ENCODE measurements around the gene PERM1. TPM values are rescaled to one million over a fixed set of nuclear protein-coding genes. Genes with fewer than 3 reads are reported as not detected.

The PERM1 gene
- total and polyA plus RNA-seq, 4 donors: 0.06 to 0.45 (median 0.15) TPM; not detected in 1

DNA sequence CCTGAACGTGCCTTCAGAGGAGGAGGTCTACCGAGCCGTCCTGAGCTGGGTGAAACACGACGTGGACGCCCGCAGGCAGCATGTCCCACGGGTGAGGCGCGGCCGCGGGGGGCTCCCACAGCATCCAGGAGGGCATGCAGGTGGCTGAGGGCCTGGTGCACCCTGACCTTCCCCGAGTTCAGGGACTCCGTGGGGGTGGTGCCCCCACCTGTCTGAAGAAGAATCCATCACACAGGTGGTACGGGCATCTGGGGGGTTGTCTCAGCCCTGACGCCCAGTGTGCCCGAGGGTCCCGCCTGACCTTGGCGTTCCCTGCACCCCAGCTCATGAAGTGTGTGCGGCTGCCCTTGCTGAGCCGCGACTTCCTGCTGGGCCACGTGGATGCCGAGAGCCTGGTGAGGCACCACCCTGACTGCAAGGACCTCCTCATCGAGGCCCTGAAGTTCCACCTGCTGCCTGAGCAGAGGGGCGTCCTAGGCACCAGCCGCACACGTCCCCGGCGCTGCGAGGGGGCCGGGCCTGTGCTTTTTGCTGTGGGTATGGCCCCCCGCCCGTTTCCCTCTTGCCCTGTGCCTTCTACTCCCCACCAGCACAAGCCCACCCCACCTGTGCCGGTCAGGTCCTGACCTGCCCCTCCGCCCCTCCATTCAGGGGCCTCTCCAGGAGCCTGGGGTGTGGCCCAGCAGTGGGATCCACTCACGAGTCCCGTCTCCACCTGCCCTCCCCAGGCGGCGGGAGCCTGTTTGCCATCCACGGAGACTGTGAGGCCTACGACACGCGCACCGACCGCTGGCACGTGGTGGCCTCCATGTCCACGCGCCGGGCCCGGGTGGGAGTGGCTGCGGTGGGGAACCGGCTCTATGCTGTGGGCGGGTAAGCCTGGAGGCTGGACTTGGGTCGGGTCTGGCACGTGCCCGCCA is 19.3 kb downstream of the PERM1 start:
- Histone ChIP-seq H3K4me1 (ENCODE audit: control insufficient read depth in 5 of 5, insufficient read depth in 5 of 5, low read length in 5 of 5) (peaks cover 0 to 22% (median 1%) of the 10 kb centered on the region in 5 donors), H3K9me3 (ENCODE audit: control insufficient read depth in 4 of 4, insufficient read depth in 3 of 4, low read length in 3 of 4) (no peaks in the 10 kb centered on the region), H3K4me3 (no peak overlapping the region), H3K9ac (ENCODE audit: insufficient read depth in 1 of 2, low read length in 2 of 2) (no peak overlapping the region), H3K27me3 (ENCODE audit: control insufficient read depth in 3 of 3, insufficient read depth in 3 of 3, low read length in 2 of 3) (peaks cover 0 to 1% (median 0%) of the 10 kb centered on the region in 3 donors), H3K27ac (ENCODE audit: low read depth in 1 of 2, low read length in 1 of 2) (no peak overlapping the region), H3K36me3 (ENCODE audit: control insufficient read depth in 4 of 4, insufficient read depth in 4 of 4, low read length in 4 of 4) (peaks cover 0 to 9% (median under 1%) of the 10 kb centered on the region in 4 donors)
- ATAC-seq (ENCODE audit: insufficient read depth, low FRiP score) (no peak), DNase-seq (no peak)
- TF ChIP-seq, protein P1, sequence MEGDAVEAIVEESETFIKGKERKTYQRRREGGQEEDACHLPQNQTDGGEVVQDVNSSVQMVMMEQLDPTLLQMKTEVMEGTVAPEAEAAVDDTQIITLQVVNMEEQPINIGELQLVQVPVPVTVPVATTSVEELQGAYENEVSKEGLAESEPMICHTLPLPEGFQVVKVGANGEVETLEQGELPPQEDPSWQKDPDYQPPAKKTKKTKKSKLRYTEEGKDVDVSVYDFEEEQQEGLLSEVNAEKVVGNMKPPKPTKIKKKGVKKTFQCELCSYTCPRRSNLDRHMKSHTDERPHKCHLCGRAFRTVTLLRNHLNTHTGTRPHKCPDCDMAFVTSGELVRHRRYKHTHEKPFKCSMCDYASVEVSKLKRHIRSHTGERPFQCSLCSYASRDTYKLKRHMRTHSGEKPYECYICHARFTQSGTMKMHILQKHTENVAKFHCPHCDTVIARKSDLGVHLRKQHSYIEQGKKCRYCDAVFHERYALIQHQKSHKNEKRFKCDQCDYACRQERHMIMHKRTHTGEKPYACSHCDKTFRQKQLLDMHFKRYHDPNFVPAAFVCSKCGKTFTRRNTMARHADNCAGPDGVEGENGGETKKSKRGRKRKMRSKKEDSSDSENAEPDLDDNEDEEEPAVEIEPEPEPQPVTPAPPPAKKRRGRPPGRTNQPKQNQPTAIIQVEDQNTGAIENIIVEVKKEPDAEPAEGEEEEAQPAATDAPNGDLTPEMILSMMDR (IDR thresholded peaks at IDR 0.05; ENCODE audit: control extremely low read depth, extremely low read depth): no peak
- WGBS, 2 donors: 94 to 97% methylated on average over 55 to 57 of the region's 57 CpGs

DNA sequence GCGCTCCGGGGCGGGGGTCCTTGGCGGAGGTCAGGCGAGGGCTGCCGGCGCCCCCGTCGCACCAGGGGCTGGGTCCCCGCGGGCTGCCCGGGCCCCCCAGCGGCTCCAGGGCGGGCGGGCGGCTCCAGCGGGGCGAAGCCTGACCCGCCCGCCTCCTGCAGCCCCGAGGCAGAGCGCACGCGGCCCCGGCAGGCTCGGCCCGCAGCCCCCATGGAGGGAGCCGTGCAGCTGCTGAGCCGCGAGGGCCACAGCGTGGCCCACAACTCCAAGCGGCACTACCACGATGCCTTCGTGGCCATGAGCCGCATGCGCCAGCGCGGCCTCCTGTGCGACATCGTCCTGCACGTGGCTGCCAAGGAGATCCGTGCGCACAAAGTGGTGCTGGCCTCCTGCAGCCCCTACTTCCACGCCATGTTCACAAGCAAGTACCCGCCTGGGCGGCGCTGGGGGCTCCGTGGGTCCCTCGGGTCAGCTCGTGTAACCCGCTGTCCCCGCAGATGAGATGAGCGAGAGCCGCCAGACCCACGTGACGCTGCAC is 20.7 kb downstream of the PERM1 start:
- 37 to 52% methylated on average over 38 to 56 of the region's 56 CpGs for WGBS, 2 donors
- Histone ChIP-seq H3K27ac (ENCODE audit: low read depth in 1 of 2, low read length in 1 of 2) (no peak overlapping the region), H3K9me3 (ENCODE audit: control insufficient read depth in 4 of 4, insufficient read depth in 3 of 4, low read length in 3 of 4) (no peaks in the 10 kb centered on the region), H3K9ac (ENCODE audit: insufficient read depth in 1 of 2, low read length in 2 of 2) (no peak overlapping the region), H3K27me3 (ENCODE audit: control insufficient read depth in 3 of 3, insufficient read depth in 3 of 3, low read length in 2 of 3) (no peaks in the 10 kb centered on the region), H3K4me1 (ENCODE audit: control insufficient read depth in 5 of 5, insufficient read depth in 5 of 5, low read length in 5 of 5) (peaks cover 0 to 20% (median 4%) of the 10 kb centered on the region in 5 donors), H3K36me3 (ENCODE audit: control insufficient read depth in 4 of 4, insufficient read depth in 4 of 4, low read length in 4 of 4) (peaks cover 0 to 16% (median 5%) of the 10 kb centered on the region in 4 donors), H3K4me3 (peak overlapping the region; percentile 76)
- no peak for ATAC-seq (ENCODE audit: insufficient read depth, low FRiP score)
- TF ChIP-seq, protein P1 (IDR thresholded peaks at IDR 0.05; ENCODE audit: control extremely low read depth, extremely low read depth): no peak
- DNase-seq: no peak

DNA sequence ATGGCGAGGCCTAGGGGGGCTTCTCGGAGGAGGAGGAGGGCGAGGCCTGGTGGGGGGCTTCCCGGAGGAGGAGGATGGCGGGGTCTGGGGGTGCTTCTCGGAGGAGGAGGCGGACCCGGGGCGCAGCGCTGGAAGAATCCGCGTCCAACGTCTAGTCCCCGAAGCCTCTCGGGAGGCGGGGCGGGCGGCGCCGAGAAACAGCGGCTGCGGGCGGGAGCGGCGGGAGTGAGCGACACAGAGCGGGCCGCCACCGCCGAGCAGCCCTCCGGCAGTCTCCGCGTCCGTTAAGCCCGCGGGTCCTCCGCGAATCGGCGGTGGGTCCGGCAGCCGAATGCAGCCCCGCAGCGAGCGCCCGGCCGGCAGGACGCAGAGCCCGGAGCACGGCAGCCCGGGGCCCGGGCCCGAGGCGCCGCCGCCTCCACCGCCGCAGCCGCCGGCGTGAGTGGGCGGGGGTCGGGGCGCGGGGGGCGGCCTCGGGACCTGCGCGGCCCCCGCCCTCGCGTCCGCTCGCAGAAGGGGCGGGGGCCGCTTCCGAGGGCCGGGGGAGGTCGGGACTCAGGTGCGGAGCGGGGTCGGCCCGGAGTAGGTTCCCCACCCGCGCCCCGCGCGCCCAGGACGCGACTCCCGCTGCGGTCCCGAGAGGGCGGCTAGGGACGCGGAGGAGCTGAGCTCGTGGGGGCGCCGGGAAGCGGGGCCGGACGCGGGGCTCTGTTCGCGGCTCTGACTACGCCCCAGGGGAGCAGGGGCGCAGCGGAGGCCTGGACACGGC is 21.3 kb downstream of the PERM1 start, which contains the start of gene KLHL17:
Gene KLHL17, plus strand, starts transcription at position 222 of the 769 bp plus-strand sequence. Its CDS starts 110 bp downstream, at position 332.
- H3K27me3 ChIP-seq (ENCODE audit: control insufficient read depth in 3 of 3, insufficient read depth in 3 of 3, low read length in 2 of 3): no peaks in the 10 kb centered on the region
- no peak within 1 kb of the TSS for H3K9ac ChIP-seq (ENCODE audit: insufficient read depth in 1 of 2, low read length in 2 of 2)
- peaks cover 0 to 22% (median 8%) of the 10 kb centered on the region in 4 donors for H3K36me3 ChIP-seq (ENCODE audit: control insufficient read depth in 4 of 4, insufficient read depth in 4 of 4, low read length in 4 of 4)
- peak; percentile 36 for ATAC-seq (ENCODE audit: insufficient read depth, low FRiP score)
- peak; percentile 57 to 69 (median 65) for DNase-seq
- TF ChIP-seq, protein P1 (IDR thresholded peaks at IDR 0.05; ENCODE audit: control extremely low read depth, extremely low read depth): no peak
- H3K4me3 ChIP-seq: peak within 1 kb of the TSS; percentile 76
- peaks cover 0 to 13% (median 4%) of the 10 kb centered on the region in 5 donors for H3K4me1 ChIP-seq (ENCODE audit: control insufficient read depth in 5 of 5, insufficient read depth in 5 of 5, low read length in 5 of 5)
- 0 to 1% methylated on average over 31 to 109 of the region's 109 CpGs for WGBS, 2 donors
- H3K9me3 ChIP-seq (ENCODE audit: control insufficient read depth in 4 of 4, insufficient read depth in 3 of 4, low read length in 3 of 4): no peaks in the 10 kb centered on the region
- no peak within 1 kb of the TSS for H3K27ac ChIP-seq (ENCODE audit: low read depth in 1 of 2, low read length in 1 of 2)
